AG10803 (cell line): Measurements from ENCODE around the gene POMT2.

Source experiments
- DNase-seq: peaks from one replicate; pipeline ENCODE4 v3.0.0; 2010; ENCODE audit warnings: low read depth
- H3K4me3 ChIP-seq: 2 replicates; pipeline ENCODE4 v1.5.1; 2011; ENCODE audit warnings: mild to moderate bottlenecking, low read length, control low read depth
- TF ChIP-seq, protein P1 (sequence below): conservative IDR thresholded peaks from 2 replicates; pipeline ENCODE4 v1.5.1; 2011; ENCODE audit warnings: mild to moderate bottlenecking, low read length, control low read depth, inconsistent platforms

Gene POMT2, protein sequence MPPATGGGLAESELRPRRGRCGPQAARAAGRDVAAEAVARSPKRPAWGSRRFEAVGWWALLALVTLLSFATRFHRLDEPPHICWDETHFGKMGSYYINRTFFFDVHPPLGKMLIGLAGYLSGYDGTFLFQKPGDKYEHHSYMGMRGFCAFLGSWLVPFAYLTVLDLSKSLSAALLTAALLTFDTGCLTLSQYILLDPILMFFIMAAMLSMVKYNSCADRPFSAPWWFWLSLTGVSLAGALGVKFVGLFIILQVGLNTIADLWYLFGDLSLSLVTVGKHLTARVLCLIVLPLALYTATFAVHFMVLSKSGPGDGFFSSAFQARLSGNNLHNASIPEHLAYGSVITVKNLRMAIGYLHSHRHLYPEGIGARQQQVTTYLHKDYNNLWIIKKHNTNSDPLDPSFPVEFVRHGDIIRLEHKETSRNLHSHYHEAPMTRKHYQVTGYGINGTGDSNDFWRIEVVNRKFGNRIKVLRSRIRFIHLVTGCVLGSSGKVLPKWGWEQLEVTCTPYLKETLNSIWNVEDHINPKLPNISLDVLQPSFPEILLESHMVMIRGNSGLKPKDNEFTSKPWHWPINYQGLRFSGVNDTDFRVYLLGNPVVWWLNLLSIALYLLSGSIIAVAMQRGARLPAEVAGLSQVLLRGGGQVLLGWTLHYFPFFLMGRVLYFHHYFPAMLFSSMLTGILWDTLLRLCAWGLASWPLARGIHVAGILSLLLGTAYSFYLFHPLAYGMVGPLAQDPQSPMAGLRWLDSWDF

DNA sequence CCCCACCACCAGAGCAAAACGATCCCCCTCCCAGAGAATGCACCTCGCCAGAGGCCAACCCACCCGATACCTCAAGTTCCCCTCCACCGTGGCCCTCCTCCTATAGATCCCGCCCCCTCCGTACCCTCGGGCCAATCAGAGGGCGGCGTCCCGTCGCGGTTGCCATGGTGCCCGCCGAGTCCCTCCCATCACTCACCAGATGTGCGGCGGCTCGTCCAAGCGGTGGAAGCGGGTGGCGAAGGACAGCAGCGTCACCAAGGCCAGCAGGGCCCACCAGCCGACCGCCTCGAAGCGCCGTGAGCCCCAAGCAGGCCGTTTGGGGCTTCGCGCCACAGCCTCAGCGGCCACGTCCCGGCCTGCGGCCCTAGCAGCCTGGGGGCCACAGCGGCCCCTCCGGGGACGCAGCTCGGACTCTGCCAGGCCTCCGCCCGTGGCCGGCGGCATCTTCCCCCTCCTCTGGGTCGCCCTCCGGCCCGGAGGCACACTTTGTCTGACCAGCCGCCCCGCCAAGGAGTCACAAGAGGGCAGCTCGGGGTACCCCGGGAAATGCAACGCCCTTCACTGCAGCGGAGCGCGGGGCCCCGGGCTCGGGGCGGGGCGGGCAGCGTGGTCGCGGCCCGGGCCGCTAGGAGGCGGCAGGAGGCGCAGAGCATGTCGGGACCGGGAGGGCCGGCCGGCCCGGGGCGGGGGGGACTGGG is at the start of gene POMT2:
TSS of gene POMT2 (minus strand) at position 646 of the 698 bp plus-strand sequence. CDS start at position 444, 202 bp downstream.
- H3K4me3 ChIP-seq: peak within 1 kb of the TSS; percentile 92
- TF ChIP-seq, protein P1, sequence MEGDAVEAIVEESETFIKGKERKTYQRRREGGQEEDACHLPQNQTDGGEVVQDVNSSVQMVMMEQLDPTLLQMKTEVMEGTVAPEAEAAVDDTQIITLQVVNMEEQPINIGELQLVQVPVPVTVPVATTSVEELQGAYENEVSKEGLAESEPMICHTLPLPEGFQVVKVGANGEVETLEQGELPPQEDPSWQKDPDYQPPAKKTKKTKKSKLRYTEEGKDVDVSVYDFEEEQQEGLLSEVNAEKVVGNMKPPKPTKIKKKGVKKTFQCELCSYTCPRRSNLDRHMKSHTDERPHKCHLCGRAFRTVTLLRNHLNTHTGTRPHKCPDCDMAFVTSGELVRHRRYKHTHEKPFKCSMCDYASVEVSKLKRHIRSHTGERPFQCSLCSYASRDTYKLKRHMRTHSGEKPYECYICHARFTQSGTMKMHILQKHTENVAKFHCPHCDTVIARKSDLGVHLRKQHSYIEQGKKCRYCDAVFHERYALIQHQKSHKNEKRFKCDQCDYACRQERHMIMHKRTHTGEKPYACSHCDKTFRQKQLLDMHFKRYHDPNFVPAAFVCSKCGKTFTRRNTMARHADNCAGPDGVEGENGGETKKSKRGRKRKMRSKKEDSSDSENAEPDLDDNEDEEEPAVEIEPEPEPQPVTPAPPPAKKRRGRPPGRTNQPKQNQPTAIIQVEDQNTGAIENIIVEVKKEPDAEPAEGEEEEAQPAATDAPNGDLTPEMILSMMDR: no peak

DNA sequence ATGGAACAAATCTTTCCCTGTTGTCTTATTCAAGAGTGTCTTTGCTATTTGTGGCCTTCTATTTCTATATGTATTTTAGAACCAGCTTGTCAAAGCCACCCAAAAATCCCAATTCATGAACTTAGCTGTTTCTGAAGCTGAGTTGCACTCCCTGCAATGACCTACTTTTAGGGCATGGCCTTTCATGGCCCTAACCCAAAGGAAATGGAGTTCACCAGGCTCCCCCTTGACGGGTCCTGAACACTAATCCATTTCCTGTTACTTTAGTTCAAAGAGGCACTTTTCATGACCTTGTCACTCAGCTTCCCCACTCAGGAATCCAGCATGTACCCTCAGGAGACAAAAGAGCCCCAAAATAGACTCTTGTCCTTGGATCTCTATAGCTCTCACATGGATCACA is 48.6 kb upstream of the POMT2 start:
- TF ChIP-seq, protein P1: no peak
- H3K4me3 ChIP-seq: no peak overlapping the region
- no peak for DNase-seq

More for the DNA sequence above, at the start of gene POMT2:
- DNase-seq: peak; percentile 84

DNA sequence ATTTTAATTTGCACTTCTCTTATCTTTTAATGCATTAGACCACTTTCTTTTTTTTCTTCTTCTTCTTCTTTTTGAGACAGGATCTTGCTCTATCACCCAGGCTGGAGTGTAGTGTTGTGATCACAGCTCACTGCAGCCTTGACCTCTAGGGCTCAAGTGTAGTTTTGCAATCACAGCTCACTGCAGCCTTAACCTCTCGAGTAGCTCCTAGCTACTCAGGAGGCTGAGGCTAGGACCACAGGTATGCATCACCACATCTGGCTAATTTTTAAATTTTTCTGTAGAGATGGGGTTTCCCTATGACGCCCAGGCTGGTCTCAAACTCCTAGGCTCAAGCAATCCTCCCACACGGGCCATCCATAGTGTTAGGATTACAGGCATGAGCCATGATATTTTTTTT is 43.5 kb upstream of the POMT2 start:
- TF ChIP-seq, protein P1: no peak
- no peak overlapping the region for H3K4me3 ChIP-seq
- no peak for DNase-seq

DNA sequence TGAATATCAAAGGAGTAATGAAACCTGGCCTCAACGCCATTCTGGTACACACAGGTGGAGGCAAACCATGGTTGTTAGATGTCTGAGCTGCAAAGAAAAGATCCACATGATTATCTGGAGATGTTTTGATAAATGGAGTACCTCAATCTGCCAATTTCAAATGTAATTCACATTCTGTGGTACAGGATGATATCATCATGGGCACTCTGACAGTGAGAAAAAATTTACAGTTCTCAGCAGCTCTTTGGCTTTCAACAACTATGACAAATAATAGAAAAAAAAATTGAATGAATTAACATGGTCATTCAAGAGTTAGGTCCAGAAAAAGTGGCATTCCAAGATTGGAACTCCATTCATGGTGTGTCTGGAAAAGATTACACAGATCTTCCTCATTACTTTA is 38.9 kb upstream of the POMT2 start:
- TF ChIP-seq, protein P1: no peak
- peak; percentile 5 for DNase-seq
- H3K4me3 ChIP-seq: no peak overlapping the region

DNA sequence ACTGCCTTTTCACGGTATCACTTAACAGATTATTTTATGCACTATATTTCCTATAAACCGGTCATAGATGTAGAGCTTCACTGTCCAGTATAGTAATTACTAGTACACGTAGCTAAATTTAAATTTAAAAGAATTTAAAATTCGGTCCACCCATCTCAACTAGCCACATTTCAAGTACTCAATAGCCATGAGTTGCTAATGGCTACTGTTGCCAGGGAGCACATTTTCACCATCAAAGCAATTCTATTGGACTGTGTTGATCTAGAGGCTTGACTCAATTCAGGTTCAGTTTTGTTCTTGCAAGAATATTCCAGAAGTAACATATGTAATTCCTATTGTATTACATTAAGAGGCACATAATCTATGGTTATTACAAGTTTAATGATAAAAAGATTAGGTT is 36.2 kb upstream of the POMT2 start:
- no peak overlapping the region for H3K4me3 ChIP-seq
- DNase-seq: no peak
- TF ChIP-seq, protein P1: no peak

DNA sequence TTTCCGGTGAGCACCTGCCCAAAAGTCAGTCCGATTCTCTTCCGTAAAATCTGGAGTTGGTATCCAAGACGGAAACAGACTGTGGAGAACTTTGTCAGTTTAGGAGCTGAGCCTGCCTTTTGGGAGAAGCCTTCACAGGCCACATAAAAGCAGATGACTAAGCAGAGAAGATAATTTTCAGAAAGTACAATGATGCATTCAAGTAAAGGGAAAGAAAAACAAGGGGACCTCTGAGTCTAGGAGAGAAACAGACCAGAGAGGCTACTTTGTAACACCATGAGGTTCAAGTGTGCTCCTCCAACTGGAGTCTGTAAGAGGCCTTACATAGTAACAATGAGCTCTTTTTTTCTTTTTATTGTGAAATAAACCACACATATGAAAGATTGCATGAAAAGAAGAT is 35.1 kb upstream of the POMT2 start:
- TF ChIP-seq, protein P1: no peak
- DNase-seq: no peak
- H3K4me3 ChIP-seq: no peak overlapping the region
